GM12878 (cell line): ENCODE data around the gene NDUFS6. TPM values are rescaled to one million over a fixed set of nuclear protein-coding genes. Genes with fewer than 3 reads are reported as not detected.
A peak's percentile ranks its signal among the peaks of the same experiment; 100 is the strongest.
"Not testable (repeated sequence)": the region's sequence is repeated elsewhere in the genome, so short reads cannot be mapped to it uniquely, and the experiment has no call there.

Experiments
- ATAC-seq: fragments of 200-7000 bp; cut with Tn5 transposase; 3 replicates; pipeline ENCODE4 v1.9.1; 2020; ENCODE audit warnings: mild to moderate bottlenecking, moderate library complexity
- BruUV-seq: library from RNA; stranded (reverse); fragments of 400-500 nt; replicated peaks from 2 replicates; lab custom pipeline; 2021; lab: Mats Ljungman, UMichigan
- CTCF ChIA-PET: fragments of 300-600 bp; sonication (Branson Sonifier 250); formaldehyde crosslinking; extraction: SDS; loops from one replicate; lab custom pipeline; 2021; ENCODE audit warnings: inconsistent platforms; lab: Yijun Ruan, JAX
- POLR2A ChIA-PET: fragments of 350-600 bp; formaldehyde crosslinking; extraction: SDS; loops from one replicate; lab custom pipeline; 2021; ENCODE audit warnings: inconsistent platforms; lab: Charles Lee
- RAD21 ChIA-PET: fragments of 300-600 bp; sonication (Branson Sonifier 250); formaldehyde crosslinking; loops from one replicate; lab custom pipeline; 2023; ENCODE audit warnings: antibody characterized with exemption; ENCODE audit not compliant: unreplicated experiment; lab: Charles Lee
- SMC1A ChIA-PET: fragments of 300-600 bp; sonication (Branson Sonifier 250); formaldehyde crosslinking; loops from one replicate; lab custom pipeline; 2023; ENCODE audit not compliant: unreplicated experiment, uncharacterized antibody; lab: Charles Lee
- DNase-seq: peaks from one replicate; pipeline ENCODE4 v3.0.0-alpha.2; 2011; ENCODE audit warnings: low read depth, low spot score
- FAIRE-seq: peaks from 3 replicates; lab custom pipeline; 2011; peaks lifted over from hg19 to GRCh38; lab: Jason Lieb, UNC
- H2AFZ ChIP-seq: 2 replicates; pipeline ENCODE4 v1.6.0; 2011; ENCODE audit warnings: low read depth, low read length, control low read depth; ENCODE audit not compliant: control insufficient read depth
- H3K27ac ChIP-seq: 2 replicates; pipeline ENCODE4 v1.5.1; 2011; ENCODE audit warnings: control low read depth; ENCODE audit not compliant: control insufficient read depth, insufficient read depth
- H3K27me3 ChIP-seq, 2 experiments: replicated peaks in 1 of 2; 2 replicates each; pipeline versions ENCODE4 v1.6.0 to v1.6.1; 2011; ENCODE audit warnings: low read length in 1 of 2; ENCODE audit not compliant: control insufficient read depth in 2 of 2, insufficient read depth in 2 of 2
- H3K36me3 ChIP-seq, 2 experiments: 2 replicates each; pipeline ENCODE4 v1.5.1; 2011; ENCODE audit warnings: low read length in 1 of 2; ENCODE audit not compliant: control insufficient read depth in 2 of 2, insufficient read depth in 2 of 2
- H3K4me1 ChIP-seq: 2 replicates; pipeline ENCODE4 v1.6.1; 2011; ENCODE audit warnings: mild to moderate bottlenecking, low read length, moderate library complexity, mixed read lengths; ENCODE audit not compliant: control insufficient read depth, insufficient read depth
- H3K4me2 ChIP-seq: 2 replicates; pipeline ENCODE4 v1.6.0; 2011; ENCODE audit warnings: control low read depth; ENCODE audit not compliant: control insufficient read depth, insufficient read depth
- H3K4me3 ChIP-seq: fragments of 200-600 bp; sonication (generic); 2 replicates; pipeline ENCODE4 v1.5.1; 2016
- H3K79me2 ChIP-seq: 2 replicates; pipeline ENCODE4 v1.6.0; 2011; ENCODE audit warnings: low read length; ENCODE audit not compliant: control insufficient read depth, insufficient read depth
- H3K9ac ChIP-seq: 2 replicates; pipeline ENCODE4 v1.8.0; 2011; ENCODE audit warnings: low read length, control low read depth, mixed read lengths; ENCODE audit not compliant: control insufficient read depth, insufficient read depth
- H3K9me3 ChIP-seq: replicated peaks from 3 replicates; pipeline ENCODE4 v1.5.1; 2011; ENCODE audit warnings: mild to moderate bottlenecking, low read length; ENCODE audit not compliant: control insufficient read depth, insufficient read depth
- H4K20me1 ChIP-seq: 2 replicates; pipeline ENCODE4 v1.6.0; 2011; ENCODE audit not compliant: control insufficient read depth, insufficient read depth
- FOS ChIP-seq: IDR thresholded peaks from 3 replicates; pipeline ENCODE4 v1.6.1; 2011; ENCODE audit warnings: borderline replicate concordance; ENCODE audit not compliant: insufficient read length; ENCODE audit errors: extremely low read depth
- NFYB ChIP-seq: IDR thresholded peaks from 2 replicates; pipeline ENCODE4 v1.6.1; 2011; ENCODE audit warnings: low read depth, mild to moderate bottlenecking, low read length, improper control_type of control experiment, moderate library complexity; ENCODE audit not compliant: insufficient read depth
- POLR2AphosphoS5 ChIP-seq: IDR thresholded peaks from 2 replicates; pipeline ENCODE4 v1.6.1; 2011; ENCODE audit warnings: mild to moderate bottlenecking, low read length, inconsistent platforms
- POU2F2 ChIP-seq: IDR thresholded peaks from 3 replicates; pipeline ENCODE4 v1.6.1; 2011; ENCODE audit warnings: low read depth, mild to moderate bottlenecking, low read length, borderline replicate concordance
- RFX5 ChIP-seq: IDR thresholded peaks from 2 replicates; pipeline ENCODE4 v1.6.1; 2011; ENCODE audit warnings: low read depth, low read length, improper control_type of control experiment
- SP1 ChIP-seq: IDR thresholded peaks from one replicate; pipeline ENCODE4 v1.6.1; 2011; ENCODE audit warnings: low read depth, low read length
- WGBS: methylation state at CpG from one replicate; pipeline ENCODE4 v1.1.6; 2016; ENCODE audit warnings: low lambda C conversion rate; ENCODE audit not compliant: insufficient replicate concordance, insufficient coverage; ENCODE audit errors: missing lambda C conversion rate; 5-methylcytosine and 5-hydroxymethylcytosine counted together
- in situ Hi-C: fragments of 300-500 bp; cut with MboI; formaldehyde crosslinking; loops from 9 replicates; pipeline ENCODE4 v1.14.3; 2018; ENCODE audit warnings: mixed read lengths
- intact Hi-C: fragments of 100-400 bp; cut with micrococcal nuclease; formaldehyde crosslinking; loops from one replicate; pipeline ENCODE4 v1.14.2; 2022; ENCODE audit not compliant: unreplicated experiment
- polyA plus RNA-seq, 11 experiments: library from polyadenylated mRNA; depleted of rRNA in 4 of 11; unstranded in 6 of 11; stranded (reverse) in 5 of 11; fragments of >200 nt; fragmentation: Nextera tagmentation in 4 of 11; fragmentation: Illumina TruSeq in 1 of 11; extraction: Ambion mirVana in 4 of 11; extraction: Trizol in 1 of 11; gene quantifications; 1 replicate in 1 of 11; 2 replicates in 10 of 11; pipeline versions ENCODE4 v1.2.1 to v1.2.3, GENCODE V29; 2011 to 2016; ENCODE audit warnings: inconsistent platforms in 2 of 11, missing spikeins in 2 of 11, low read depth in 1 of 11
- total RNA-seq, 4 experiments: library from RNA; depleted of rRNA in 3 of 4; stranded (reverse); fragments of >200 nt in 3 of 4; fragmentation: Illumina TruSeq in 1 of 4; extraction: Trizol in 1 of 4; gene quantifications; 2 replicates each; pipeline versions ENCODE4 v1.2.1 to v1.2.3, GENCODE V29; 2013 to 2021
- TF ChIP-seq, protein P1 (sequence below): fragments of 450-650 bp; IDR thresholded peaks from 2 replicates; pipeline ENCODE4 v1.6.1; 2017; ENCODE audit warnings: mild to moderate bottlenecking, moderate library complexity

NDUFS6 gene
- total and polyA plus RNA-seq, 10 of the 15 experiments (the other 5 are each of a cell fraction or from before 2014, with no cell fraction given): 20.7 to 213 (median 58.3) TPM

DNA sequence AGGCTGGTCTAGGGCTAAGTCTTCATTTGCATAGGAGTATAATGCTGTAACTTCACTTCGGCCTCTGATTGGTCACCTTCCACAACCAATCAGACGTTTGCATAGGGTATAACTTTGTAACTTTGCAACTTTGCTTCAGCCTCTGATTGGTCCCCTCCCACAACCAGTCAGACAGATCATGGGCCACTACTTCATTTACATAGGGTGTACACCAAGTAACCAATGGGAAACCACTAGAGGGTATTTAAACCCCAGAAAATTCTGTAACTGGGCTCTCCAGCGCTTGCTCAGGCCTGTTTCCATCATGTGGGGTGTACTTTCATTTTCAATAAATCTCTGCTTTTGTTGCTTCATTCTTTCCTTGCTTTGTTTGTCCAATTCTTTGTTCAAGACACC is 11.8 kb upstream of the NDUFS6 start:
- ChIA-PET CTCF (interaction anchor here (1.3 kb wide), 1 partner anchor 19 kb away, joined by 3 read pairs; no protein-coding TSS in a partner anchor), RAD21 (interaction anchor here (1.0 kb wide), 1 partner anchor 23 kb away, joined by 3 read pairs; no protein-coding TSS in a partner anchor), POLR2A (interaction anchor here (1.3 to 1.8 kb wide), 2 partner anchors 11 kb away, joined by 3 to 8 read pairs; partner anchors contain the start of gene MRPL36), SMC1A (interaction anchor here (1.6 kb wide), 1 partner anchor 10 kb away, joined by 4 read pairs; the partner anchor contains the start of gene MRPL36)
- H4K20me1 ChIP-seq, H3K4me3 ChIP-seq, H3K9ac ChIP-seq, DNase-seq, H3K36me3 ChIP-seq, H3K27me3 ChIP-seq, in situ Hi-C loops, intact Hi-C loops, H3K79me2 ChIP-seq, H3K9me3 ChIP-seq, BruUV-seq: not testable (repeated sequence)
- 76% methylated on average over 3 of the region's 3 CpGs for whole genome bisulfite sequencing
- ATAC-seq: peak; percentile 7
- peak overlapping the region; percentile 64; the same call in 1 of the 2 replicates for H3K27ac ChIP-seq
- H2AFZ ChIP-seq: peak overlapping the region; percentile 48; the same call in 1 of the 2 replicates
- peak overlapping the region; percentile 70 for H3K4me2 ChIP-seq
- peaks cover 59% of the 10 kb centered on the region for H3K4me1 ChIP-seq
- peak; percentile 75 for FAIRE-seq
- TF ChIP-seq, protein P1, sequence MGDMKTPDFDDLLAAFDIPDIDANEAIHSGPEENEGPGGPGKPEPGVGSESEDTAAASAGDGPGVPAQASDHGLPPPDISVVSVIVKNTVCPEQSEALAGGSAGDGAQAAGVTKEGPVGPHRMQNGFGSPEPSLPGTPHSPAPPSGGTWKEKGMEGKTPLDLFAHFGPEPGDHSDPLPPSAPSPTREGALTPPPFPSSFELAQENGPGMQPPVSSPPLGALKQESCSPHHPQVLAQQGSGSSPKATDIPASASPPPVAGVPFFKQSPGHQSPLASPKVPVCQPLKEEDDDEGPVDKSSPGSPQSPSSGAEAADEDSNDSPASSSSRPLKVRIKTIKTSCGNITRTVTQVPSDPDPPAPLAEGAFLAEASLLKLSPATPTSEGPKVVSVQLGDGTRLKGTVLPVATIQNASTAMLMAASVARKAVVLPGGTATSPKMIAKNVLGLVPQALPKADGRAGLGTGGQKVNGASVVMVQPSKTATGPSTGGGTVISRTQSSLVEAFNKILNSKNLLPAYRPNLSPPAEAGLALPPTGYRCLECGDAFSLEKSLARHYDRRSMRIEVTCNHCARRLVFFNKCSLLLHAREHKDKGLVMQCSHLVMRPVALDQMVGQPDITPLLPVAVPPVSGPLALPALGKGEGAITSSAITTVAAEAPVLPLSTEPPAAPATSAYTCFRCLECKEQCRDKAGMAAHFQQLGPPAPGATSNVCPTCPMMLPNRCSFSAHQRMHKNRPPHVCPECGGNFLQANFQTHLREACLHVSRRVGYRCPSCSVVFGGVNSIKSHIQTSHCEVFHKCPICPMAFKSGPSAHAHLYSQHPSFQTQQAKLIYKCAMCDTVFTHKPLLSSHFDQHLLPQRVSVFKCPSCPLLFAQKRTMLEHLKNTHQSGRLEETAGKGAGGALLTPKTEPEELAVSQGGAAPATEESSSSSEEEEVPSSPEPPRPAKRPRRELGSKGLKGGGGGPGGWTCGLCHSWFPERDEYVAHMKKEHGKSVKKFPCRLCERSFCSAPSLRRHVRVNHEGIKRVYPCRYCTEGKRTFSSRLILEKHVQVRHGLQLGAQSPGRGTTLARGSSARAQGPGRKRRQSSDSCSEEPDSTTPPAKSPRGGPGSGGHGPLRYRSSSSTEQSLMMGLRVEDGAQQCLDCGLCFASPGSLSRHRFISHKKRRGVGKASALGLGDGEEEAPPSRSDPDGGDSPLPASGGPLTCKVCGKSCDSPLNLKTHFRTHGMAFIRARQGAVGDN: 0 out of 2 replicates have a peak, but pooled peaks have one; percentile 14
- TF ChIP-seq RFX5: 0 out of 2 replicates have a peak, but pooled peaks have one; percentile 19
- peak; percentile 3 for TF ChIP-seq FOS
- peak; percentile 74 for TF ChIP-seq POLR2AphosphoS5
- peak; percentile 31; the same call in 1 of the 3 replicates for TF ChIP-seq POU2F2
- TF ChIP-seq NFYB: peak; percentile 79
- TF ChIP-seq SP1: peak; percentile 27
